HepG2 (cell line): ENCODE measurements around the gene GSTCD. TPM values are rescaled to one million over a fixed set of nuclear protein-coding genes. Genes with fewer than 3 reads are reported as not detected.

ENCODE experiments used
- ARNT ChIP-seq: fragments of 450-650 bp; IDR thresholded peaks from 2 replicates; pipeline ENCODE4 v1.6.1; 2017
- FOXA3 ChIP-seq: IDR thresholded peaks from 2 replicates; pipeline ENCODE4 v1.6.1; 2016; ENCODE audit warnings: missing genetic modification reagents, missing compliant biosample characterization
- GFI1 ChIP-seq: sonication (generic); formaldehyde crosslinking; IDR thresholded peaks from 2 replicates; pipeline ENCODE4 v1.5.0; 2020; ENCODE audit warnings: missing genetic modification reagents, mild to moderate bottlenecking, borderline replicate concordance
- HMG20A ChIP-seq: IDR thresholded peaks from 2 replicates; pipeline ENCODE4 v1.6.1; 2016; ENCODE audit warnings: borderline replicate concordance
- KLF16 ChIP-seq, 2 experiments: sonication (generic) in 1 of 2; formaldehyde crosslinking in 1 of 2; IDR thresholded peaks; 2 replicates each; pipeline versions ENCODE4 v1.6.1 to v1.8.0; 2016 to 2023; ENCODE audit warnings: missing genetic modification reagents in 2 of 2, missing compliant biosample characterization in 1 of 2
- NFRKB ChIP-seq: fragments of 450-650 bp; IDR thresholded peaks from 2 replicates; pipeline ENCODE4 v1.6.1; 2017
- PAF1 ChIP-seq: IDR thresholded peaks from 2 replicates; pipeline ENCODE4 v1.6.1; 2016; ENCODE audit warnings: missing genetic modification reagents, missing compliant biosample characterization
- POLR2AphosphoS5 ChIP-seq: IDR thresholded peaks from 2 replicates; pipeline ENCODE4 v1.6.1; 2012; ENCODE audit warnings: low read depth, low read length
- RFXANK ChIP-seq: IDR thresholded peaks from 2 replicates; pipeline ENCODE4 v1.6.1; 2016
- SRF ChIP-seq: IDR thresholded peaks from 2 replicates; pipeline ENCODE4 v1.6.1; 2011; ENCODE audit warnings: mild to moderate bottlenecking, low read depth, low read length, moderate library complexity
- SRY ChIP-seq: sonication (generic); formaldehyde crosslinking; IDR thresholded peaks from 2 replicates; pipeline ENCODE4 v1.8.0; 2022; ENCODE audit warnings: mild to moderate bottlenecking, missing genetic modification reagents
- STAG1 ChIP-seq: sonication (generic); formaldehyde crosslinking; IDR thresholded peaks from 2 replicates; pipeline ENCODE4 v1.4.0; 2020; ENCODE audit warnings: missing genetic modification reagents
- TSC22D2 ChIP-seq: sonication (generic); formaldehyde crosslinking; IDR thresholded peaks from 2 replicates; pipeline ENCODE4 v1.5.1; 2020; ENCODE audit warnings: missing genetic modification reagents, mild to moderate bottlenecking, borderline replicate concordance
- ZFP36L2 ChIP-seq: sonication (generic); formaldehyde crosslinking; IDR thresholded peaks from 2 replicates; pipeline ENCODE4 v1.4.0; 2020; ENCODE audit warnings: missing genetic modification reagents
- ZFX ChIP-seq: sonication (generic); formaldehyde crosslinking; IDR thresholded peaks from 2 replicates; pipeline ENCODE4 v1.4.0; 2020; ENCODE audit warnings: mild to moderate bottlenecking, low read depth, missing genetic modification reagents, moderate library complexity
- ZKSCAN8 ChIP-seq: IDR thresholded peaks from 2 replicates; pipeline ENCODE4 v1.6.1; 2016; ENCODE audit warnings: borderline replicate concordance, missing genetic modification reagents, missing compliant biosample characterization
- ZNF121 ChIP-seq: sonication (generic); formaldehyde crosslinking; IDR thresholded peaks from 2 replicates; pipeline ENCODE4 v1.5.0; 2020; ENCODE audit warnings: mild to moderate bottlenecking, missing genetic modification reagents
- ZNF260 ChIP-seq: sonication (generic); formaldehyde crosslinking; IDR thresholded peaks from 2 replicates; pipeline ENCODE4 v1.4.0; 2020; ENCODE audit warnings: missing genetic modification reagents, low read depth, mild to moderate bottlenecking, borderline replicate concordance
- ZNF296 ChIP-seq: sonication (generic); formaldehyde crosslinking; conservative IDR thresholded peaks from 2 replicates; pipeline ENCODE4 v1.5.0; 2020; ENCODE audit warnings: mild to moderate bottlenecking, missing genetic modification reagents
- ZNF343 ChIP-seq: sonication (generic); formaldehyde crosslinking; IDR thresholded peaks from 2 replicates; pipeline ENCODE4 v1.4.0; 2020; ENCODE audit warnings: mild to moderate bottlenecking, missing genetic modification reagents
- ZNF558 ChIP-seq: sonication (generic); formaldehyde crosslinking; IDR thresholded peaks from 2 replicates; pipeline ENCODE4 v1.9.0; 2022; ENCODE audit warnings: mild to moderate bottlenecking, missing genetic modification reagents, borderline replicate concordance
- ZNF598 ChIP-seq: sonication (generic); formaldehyde crosslinking; IDR thresholded peaks from 2 replicates; pipeline ENCODE4 v1.5.1; 2020; ENCODE audit warnings: mild to moderate bottlenecking, missing genetic modification reagents, borderline replicate concordance
- ZNF713 ChIP-seq: sonication (generic); formaldehyde crosslinking; IDR thresholded peaks from 2 replicates; pipeline ENCODE4 v1.4.0; 2020; ENCODE audit warnings: mild to moderate bottlenecking, missing genetic modification reagents
- polyA plus RNA-seq, 8 experiments: library from polyadenylated mRNA; depleted of rRNA in 3 of 8; stranded (reverse) in 7 of 8; unstranded in 1 of 8; fragments of >200 nt; fragmentation: Illumina TruSeq in 4 of 8; extraction: Trizol in 4 of 8; gene quantifications; 2 replicates each; pipeline versions ENCODE4 v1.2.1 to v1.2.3, GENCODE V29; 2011 to 2016; ENCODE audit warnings: low read depth in 4 of 8, missing spikeins in 1 of 8, mixed read lengths in 1 of 8; ENCODE audit not compliant: insufficient read depth in 1 of 8
- total RNA-seq, 5 experiments: library from RNA; depleted of rRNA; stranded (reverse); fragments of >200 nt; fragmentation: Illumina TruSeq; extraction: Trizol; gene quantifications; 2 replicates each; pipeline ENCODE4 v1.2.3, GENCODE V29; 2016; ENCODE audit warnings: low read depth in 1 of 5
- TF ChIP-seq, protein P1 (sequence below): sonication (generic); formaldehyde crosslinking; IDR thresholded peaks from 2 replicates; pipeline ENCODE4 v1.4.0; 2020; ENCODE audit warnings: missing genetic modification reagents
- TF ChIP-seq, protein P2 (sequence below): sonication (generic); formaldehyde crosslinking; IDR thresholded peaks from 2 replicates; pipeline ENCODE4 v1.9.0; 2021; ENCODE audit warnings: missing genetic modification reagents, borderline replicate concordance
- TF ChIP-seq, protein P3 (sequence below): sonication (generic); formaldehyde crosslinking; IDR thresholded peaks from 2 replicates; pipeline ENCODE4 v1.5.1; 2020; ENCODE audit warnings: mild to moderate bottlenecking, missing genetic modification reagents, moderate library complexity

GSTCD gene
- total and polyA plus RNA-seq, 2 of the 13 experiments (the other 11 are each of a cell fraction or from before 2014, with no cell fraction given) = 7.9 to 30.8 TPM

DNA sequence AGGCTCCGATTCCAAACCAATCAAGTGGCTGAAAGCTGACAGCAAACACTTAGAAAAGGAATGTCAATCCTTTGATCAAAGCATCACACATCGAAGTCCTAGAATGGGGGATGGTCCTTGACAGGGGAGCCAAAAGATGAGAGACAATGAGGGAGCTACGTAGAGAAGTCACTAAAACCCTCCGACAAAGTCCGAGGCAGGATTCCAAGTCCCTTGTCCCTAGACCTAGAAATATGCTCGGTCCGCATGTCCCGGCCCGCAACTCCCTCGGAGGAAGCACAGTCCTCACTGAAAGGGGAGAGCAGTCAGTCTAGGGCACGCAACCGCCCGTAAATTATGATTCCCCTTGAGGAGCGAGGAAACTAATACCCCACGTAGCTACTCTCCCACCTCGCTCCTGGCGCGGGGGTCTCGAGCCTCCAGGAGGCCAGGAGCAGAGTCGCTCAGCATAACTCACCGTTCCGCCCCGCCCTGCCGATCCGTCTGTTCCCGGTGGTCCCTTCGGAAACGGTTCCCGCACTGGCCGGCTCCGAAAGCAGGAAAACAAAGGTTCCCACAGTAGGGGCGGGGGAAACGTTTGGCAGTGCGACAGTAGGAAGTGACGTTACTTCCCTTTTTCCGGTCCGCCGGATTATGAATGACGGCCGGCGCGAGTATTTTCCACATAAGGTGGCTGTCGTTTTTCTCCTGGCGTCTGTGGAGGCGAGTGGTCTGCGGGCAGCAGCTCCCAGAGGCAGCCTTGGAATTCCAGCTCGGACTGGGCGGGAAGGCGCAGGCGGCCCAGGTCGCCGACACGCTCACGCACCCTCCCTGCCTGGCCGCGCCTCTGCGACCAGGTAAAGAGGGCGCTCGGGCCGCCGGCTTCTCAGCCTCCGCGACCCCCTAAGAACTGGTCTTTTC, at the start of gene GSTCD, which contains the start of gene INTS12 (continued):
- TF ChIP-seq SRY (peak; percentile 75; the same call in 1 of the 2 replicates), NFRKB (no peak), STAG1 (CRISPR knock-in tag) (no peak), TSC22D2 (CRISPR knock-in tag) (peak; percentile 97), HMG20A (CRISPR knock-in tag) (peak; percentile 39; the same call in 1 of the 2 replicates), ZNF296 (CRISPR knock-in tag) (no peak), RFXANK (peak; percentile 89), ZNF558 (peak; percentile 37; the same call in 1 of the 2 replicates), ZNF343 (CRISPR knock-in tag) (peak; percentile 94; the same call in 1 of the 2 replicates), ARNT (no peak), ZNF260 (CRISPR knock-in tag) (no peak), PAF1 (no peak), KLF16 (CRISPR knock-in tag; IDR thresholded peaks at IDR 0.05) (peak in 1 of 2 experiments; percentile 98; a peak in 2 of 4 replicates), GFI1 (CRISPR knock-in tag) (peak; percentile 40; the same call in 1 of the 2 replicates), ZFX (CRISPR knock-in tag) (peak; percentile 93), ZFP36L2 (CRISPR knock-in tag) (peak; percentile 70; the same call in 1 of the 2 replicates), POLR2AphosphoS5 (peak; percentile 88), ZNF121 (peak; percentile 55), SRF (peak; percentile 85), ZKSCAN8 (CRISPR knock-in tag) (peak; percentile 94), ZNF713 (CRISPR knock-in tag) (no peak), FOXA3 (peak; percentile 90), ZNF598 (peak; percentile 84)
- TF ChIP-seq, protein P1, sequence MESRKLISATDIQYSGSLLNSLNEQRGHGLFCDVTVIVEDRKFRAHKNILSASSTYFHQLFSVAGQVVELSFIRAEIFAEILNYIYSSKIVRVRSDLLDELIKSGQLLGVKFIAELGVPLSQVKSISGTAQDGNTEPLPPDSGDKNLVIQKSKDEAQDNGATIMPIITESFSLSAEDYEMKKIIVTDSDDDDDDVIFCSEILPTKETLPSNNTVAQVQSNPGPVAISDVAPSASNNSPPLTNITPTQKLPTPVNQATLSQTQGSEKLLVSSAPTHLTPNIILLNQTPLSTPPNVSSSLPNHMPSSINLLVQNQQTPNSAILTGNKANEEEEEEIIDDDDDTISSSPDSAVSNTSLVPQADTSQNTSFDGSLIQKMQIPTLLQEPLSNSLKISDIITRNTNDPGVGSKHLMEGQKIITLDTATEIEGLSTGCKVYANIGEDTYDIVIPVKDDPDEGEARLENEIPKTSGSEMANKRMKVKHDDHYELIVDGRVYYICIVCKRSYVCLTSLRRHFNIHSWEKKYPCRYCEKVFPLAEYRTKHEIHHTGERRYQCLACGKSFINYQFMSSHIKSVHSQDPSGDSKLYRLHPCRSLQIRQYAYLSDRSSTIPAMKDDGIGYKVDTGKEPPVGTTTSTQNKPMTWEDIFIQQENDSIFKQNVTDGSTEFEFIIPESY (CRISPR knock-in tag) = peak; percentile 87
- TF ChIP-seq, protein P2, sequence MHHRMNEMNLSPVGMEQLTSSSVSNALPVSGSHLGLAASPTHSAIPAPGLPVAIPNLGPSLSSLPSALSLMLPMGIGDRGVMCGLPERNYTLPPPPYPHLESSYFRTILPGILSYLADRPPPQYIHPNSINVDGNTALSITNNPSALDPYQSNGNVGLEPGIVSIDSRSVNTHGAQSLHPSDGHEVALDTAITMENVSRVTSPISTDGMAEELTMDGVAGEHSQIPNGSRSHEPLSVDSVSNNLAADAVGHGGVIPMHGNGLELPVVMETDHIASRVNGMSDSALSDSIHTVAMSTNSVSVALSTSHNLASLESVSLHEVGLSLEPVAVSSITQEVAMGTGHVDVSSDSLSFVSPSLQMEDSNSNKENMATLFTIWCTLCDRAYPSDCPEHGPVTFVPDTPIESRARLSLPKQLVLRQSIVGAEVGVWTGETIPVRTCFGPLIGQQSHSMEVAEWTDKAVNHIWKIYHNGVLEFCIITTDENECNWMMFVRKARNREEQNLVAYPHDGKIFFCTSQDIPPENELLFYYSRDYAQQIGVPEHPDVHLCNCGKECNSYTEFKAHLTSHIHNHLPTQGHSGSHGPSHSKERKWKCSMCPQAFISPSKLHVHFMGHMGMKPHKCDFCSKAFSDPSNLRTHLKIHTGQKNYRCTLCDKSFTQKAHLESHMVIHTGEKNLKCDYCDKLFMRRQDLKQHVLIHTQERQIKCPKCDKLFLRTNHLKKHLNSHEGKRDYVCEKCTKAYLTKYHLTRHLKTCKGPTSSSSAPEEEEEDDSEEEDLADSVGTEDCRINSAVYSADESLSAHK = 0 out of 2 replicates have a peak, but pooled peaks have one; percentile 75
- TF ChIP-seq, protein P3, sequence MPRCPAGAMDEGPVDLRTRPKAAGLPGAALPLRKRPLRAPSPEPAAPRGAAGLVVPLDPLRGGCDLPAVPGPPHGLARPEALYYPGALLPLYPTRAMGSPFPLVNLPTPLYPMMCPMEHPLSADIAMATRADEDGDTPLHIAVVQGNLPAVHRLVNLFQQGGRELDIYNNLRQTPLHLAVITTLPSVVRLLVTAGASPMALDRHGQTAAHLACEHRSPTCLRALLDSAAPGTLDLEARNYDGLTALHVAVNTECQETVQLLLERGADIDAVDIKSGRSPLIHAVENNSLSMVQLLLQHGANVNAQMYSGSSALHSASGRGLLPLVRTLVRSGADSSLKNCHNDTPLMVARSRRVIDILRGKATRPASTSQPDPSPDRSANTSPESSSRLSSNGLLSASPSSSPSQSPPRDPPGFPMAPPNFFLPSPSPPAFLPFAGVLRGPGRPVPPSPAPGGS = peak; percentile 93
